Measurements from ENCODE around the gene NR4A2. TPM values are rescaled to one million over a fixed set of nuclear protein-coding genes. Genes with fewer than 3 reads are reported as not detected.
A peak's percentile ranks its signal among the peaks of the same experiment; 100 is the strongest.

The NR4A2 gene
- total RNA-seq, 1 experiment from 2014 or later, result 0.66 TPM

GRCh38 chr2:156332284-156332533 is 312 bp downstream of the NR4A2 start (continued):
- TF ChIP-seq AR (CRISPR knock-in tag; IDR thresholded peaks at IDR 0.05) (no peak), GABPB1 (CRISPR knock-in tag; IDR thresholded peaks at IDR 0.05) (no peak), NR3C1 (CRISPR knock-in tag; conservative IDR thresholded peaks at IDR 0.05; ENCODE audit: low read depth) (no peak), IRF1 (CRISPR knock-in tag; IDR thresholded peaks at IDR 0.05) (no peak), E2F4 (CRISPR knock-in tag; IDR thresholded peaks at IDR 0.05; ENCODE audit: borderline replicate concordance, low read depth) (no peak), ZNF317 (CRISPR knock-in tag; IDR thresholded peaks at IDR 0.05; ENCODE audit: borderline replicate concordance, low read depth) (no peak), TEAD4 (CRISPR knock-in tag; IDR thresholded peaks at IDR 0.05) (no peak)
- TF ChIP-seq, protein P1, sequence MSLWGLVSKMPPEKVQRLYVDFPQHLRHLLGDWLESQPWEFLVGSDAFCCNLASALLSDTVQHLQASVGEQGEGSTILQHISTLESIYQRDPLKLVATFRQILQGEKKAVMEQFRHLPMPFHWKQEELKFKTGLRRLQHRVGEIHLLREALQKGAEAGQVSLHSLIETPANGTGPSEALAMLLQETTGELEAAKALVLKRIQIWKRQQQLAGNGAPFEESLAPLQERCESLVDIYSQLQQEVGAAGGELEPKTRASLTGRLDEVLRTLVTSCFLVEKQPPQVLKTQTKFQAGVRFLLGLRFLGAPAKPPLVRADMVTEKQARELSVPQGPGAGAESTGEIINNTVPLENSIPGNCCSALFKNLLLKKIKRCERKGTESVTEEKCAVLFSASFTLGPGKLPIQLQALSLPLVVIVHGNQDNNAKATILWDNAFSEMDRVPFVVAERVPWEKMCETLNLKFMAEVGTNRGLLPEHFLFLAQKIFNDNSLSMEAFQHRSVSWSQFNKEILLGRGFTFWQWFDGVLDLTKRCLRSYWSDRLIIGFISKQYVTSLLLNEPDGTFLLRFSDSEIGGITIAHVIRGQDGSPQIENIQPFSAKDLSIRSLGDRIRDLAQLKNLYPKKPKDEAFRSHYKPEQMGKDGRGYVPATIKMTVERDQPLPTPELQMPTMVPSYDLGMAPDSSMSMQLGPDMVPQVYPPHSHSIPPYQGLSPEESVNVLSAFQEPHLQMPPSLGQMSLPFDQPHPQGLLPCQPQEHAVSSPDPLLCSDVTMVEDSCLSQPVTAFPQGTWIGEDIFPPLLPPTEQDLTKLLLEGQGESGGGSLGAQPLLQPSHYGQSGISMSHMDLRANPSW (CRISPR knock-in tag; conservative IDR thresholded peaks at IDR 0.05; ENCODE audit: low read depth), result no peak

- CTCF ChIA-PET, result no interaction called here
- Mint-ChIP-seq H3K4me3 (peak overlapping the region; percentile 81), H3K36me3 (no peaks in the 10 kb centered on the region), H3K9me3 (no peaks in the 10 kb centered on the region), H3K27ac (no peak overlapping the region), H3K4me1 (peaks cover 62% of the 10 kb centered on the region), H3K27me3 (ENCODE audit: low read depth) (peaks cover 77% of the 10 kb centered on the region)
- TF ChIP-seq ZNF281 (CRISPR knock-in tag; IDR thresholded peaks at IDR 0.05), result no peak
- no peak for TF ChIP-seq NFYB (CRISPR knock-in tag; conservative IDR thresholded peaks at IDR 0.05; ENCODE audit: low read depth)
- TF ChIP-seq PRRX2 (CRISPR knock-in tag; IDR thresholded peaks at IDR 0.05), result no peak
- TF ChIP-seq GABPB1 (CRISPR knock-in tag; IDR thresholded peaks at IDR 0.05), result no peak
- no peak for TF ChIP-seq FOXJ3 (CRISPR knock-in tag; IDR thresholded peaks at IDR 0.05; ENCODE audit: borderline replicate concordance)
- TF ChIP-seq, protein P2, sequence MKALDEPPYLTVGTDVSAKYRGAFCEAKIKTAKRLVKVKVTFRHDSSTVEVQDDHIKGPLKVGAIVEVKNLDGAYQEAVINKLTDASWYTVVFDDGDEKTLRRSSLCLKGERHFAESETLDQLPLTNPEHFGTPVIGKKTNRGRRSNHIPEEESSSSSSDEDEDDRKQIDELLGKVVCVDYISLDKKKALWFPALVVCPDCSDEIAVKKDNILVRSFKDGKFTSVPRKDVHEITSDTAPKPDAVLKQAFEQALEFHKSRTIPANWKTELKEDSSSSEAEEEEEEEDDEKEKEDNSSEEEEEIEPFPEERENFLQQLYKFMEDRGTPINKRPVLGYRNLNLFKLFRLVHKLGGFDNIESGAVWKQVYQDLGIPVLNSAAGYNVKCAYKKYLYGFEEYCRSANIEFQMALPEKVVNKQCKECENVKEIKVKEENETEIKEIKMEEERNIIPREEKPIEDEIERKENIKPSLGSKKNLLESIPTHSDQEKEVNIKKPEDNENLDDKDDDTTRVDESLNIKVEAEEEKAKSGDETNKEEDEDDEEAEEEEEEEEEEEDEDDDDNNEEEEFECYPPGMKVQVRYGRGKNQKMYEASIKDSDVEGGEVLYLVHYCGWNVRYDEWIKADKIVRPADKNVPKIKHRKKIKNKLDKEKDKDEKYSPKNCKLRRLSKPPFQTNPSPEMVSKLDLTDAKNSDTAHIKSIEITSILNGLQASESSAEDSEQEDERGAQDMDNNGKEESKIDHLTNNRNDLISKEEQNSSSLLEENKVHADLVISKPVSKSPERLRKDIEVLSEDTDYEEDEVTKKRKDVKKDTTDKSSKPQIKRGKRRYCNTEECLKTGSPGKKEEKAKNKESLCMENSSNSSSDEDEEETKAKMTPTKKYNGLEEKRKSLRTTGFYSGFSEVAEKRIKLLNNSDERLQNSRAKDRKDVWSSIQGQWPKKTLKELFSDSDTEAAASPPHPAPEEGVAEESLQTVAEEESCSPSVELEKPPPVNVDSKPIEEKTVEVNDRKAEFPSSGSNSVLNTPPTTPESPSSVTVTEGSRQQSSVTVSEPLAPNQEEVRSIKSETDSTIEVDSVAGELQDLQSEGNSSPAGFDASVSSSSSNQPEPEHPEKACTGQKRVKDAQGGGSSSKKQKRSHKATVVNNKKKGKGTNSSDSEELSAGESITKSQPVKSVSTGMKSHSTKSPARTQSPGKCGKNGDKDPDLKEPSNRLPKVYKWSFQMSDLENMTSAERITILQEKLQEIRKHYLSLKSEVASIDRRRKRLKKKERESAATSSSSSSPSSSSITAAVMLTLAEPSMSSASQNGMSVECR (CRISPR knock-in tag; IDR thresholded peaks at IDR 0.05; ENCODE audit: borderline replicate concordance), result no peak
- POLR2A ChIA-PET, result interaction anchor here (0.6 to 1.0 kb wide), 4 partner anchors 9 to 359 kb away, joined by 3 to 8 read pairs (median 3); no protein-coding TSS in a partner anchor
- no peak for DNase-seq (ENCODE audit: low spot score)
- ATAC-seq, result no peak
These were observed 793 bp downstream of the NR4A2 start for GRCh38 chr2:156331572-156332283.
